Ascending aorta (tissue), 2 donors: ENCODE results near the gene TBC1D4. TPM values are rescaled to one million over a fixed set of nuclear protein-coding genes. Genes with fewer than 3 reads are reported as not detected.
A peak's percentile ranks its signal among the peaks of the same experiment; 100 is the strongest.

ENCODE experiments used
- DNase-seq, 2 donors: peaks; one replicate each; pipeline ENCODE4 v3.0.0-alpha.2; 2019; ENCODE audit warnings: low spot score in 2 of 2
- H3K27ac ChIP-seq, 2 donors: fragments of 200-600 bp; sonication (generic); one replicate each; pipeline ENCODE4 v1.5.1; 2016 to 2017; ENCODE audit warnings: mild to moderate bottlenecking in 1 of 2
- H3K27me3 ChIP-seq: fragments of 200-600 bp; sonication (generic); one replicate; pipeline ENCODE4 v1.5.1; 2017
- H3K36me3 ChIP-seq, 2 donors: fragments of 200-600 bp; sonication (generic); one replicate each; pipeline ENCODE4 v1.5.1; 2016
- H3K4me1 ChIP-seq, 2 donors: fragments of 200-600 bp; sonication (generic); one replicate each; pipeline ENCODE4 v1.5.1; 2016 to 2017; ENCODE audit warnings: mild to moderate bottlenecking in 1 of 2
- H3K4me3 ChIP-seq, 2 donors: fragments of 200-600 bp; sonication (generic); one replicate each; pipeline ENCODE4 v1.5.1; 2016 to 2017; ENCODE audit warnings: mild to moderate bottlenecking in 1 of 2
- H3K9me3 ChIP-seq, 2 donors: fragments of 200-600 bp; sonication (generic); one replicate each; pipeline ENCODE4 v1.5.1; 2016
- intact Hi-C: fragments of 100-400 bp; cut with DNase I; formaldehyde crosslinking; loops from one replicate; pipeline ENCODE4 v1.15.1; 2023
- total RNA-seq: library from RNA; depleted of rRNA; stranded (reverse); fragments of >200 nt; gene quantifications from one replicate; pipeline ENCODE4 v1.1.0, GENCODE V29; 2016
- TF ChIP-seq, protein P1 (sequence below), 3 experiments: fragments of 200-600 bp in 2 of 3; fragments of 450-650 bp in 1 of 3; sonication (generic) in 2 of 3; IDR thresholded peaks; one replicate each; pipeline ENCODE4 v1.5.1; 2016 to 2019; ENCODE audit warnings: antibody characterized with exemption in 3 of 3, mild to moderate bottlenecking in 1 of 3, moderate library complexity in 1 of 3

Gene TBC1D4
- total RNA-seq, 1 donor from 2014 or later = 9.5 TPM

DNA sequence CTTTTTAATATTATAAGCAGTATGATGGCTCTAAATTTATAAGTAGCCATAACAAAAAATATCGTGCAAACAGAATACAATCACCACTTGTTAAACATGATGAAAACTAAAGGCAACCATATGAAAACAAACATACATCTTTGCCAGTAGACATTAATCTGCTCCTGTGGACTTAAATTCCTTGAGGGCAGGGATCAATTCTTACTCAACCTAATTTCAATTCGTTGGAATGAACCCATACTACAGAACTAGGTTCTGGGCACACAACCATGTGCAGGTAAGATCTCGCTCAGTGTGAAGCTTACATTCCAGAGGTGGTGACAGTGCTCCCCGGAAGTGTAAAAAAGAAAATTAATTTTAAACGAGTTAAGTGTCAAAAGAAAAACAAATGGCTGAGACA, 13.4 kb downstream of the TBC1D4 start:
- intact Hi-C loops = no loop called here
- Histone ChIP-seq H3K4me3 (no peak overlapping the region), H3K27me3 (no peaks in the 10 kb centered on the region), H3K27ac (no peak overlapping the region), H3K9me3 (no peaks in the 10 kb centered on the region), H3K36me3 (no peaks in the 10 kb centered on the region), H3K4me1 (peaks cover 0 to 3% of the 10 kb centered on the region in 2 donors)
- DNase-seq = no peak
- TF ChIP-seq, protein P1, sequence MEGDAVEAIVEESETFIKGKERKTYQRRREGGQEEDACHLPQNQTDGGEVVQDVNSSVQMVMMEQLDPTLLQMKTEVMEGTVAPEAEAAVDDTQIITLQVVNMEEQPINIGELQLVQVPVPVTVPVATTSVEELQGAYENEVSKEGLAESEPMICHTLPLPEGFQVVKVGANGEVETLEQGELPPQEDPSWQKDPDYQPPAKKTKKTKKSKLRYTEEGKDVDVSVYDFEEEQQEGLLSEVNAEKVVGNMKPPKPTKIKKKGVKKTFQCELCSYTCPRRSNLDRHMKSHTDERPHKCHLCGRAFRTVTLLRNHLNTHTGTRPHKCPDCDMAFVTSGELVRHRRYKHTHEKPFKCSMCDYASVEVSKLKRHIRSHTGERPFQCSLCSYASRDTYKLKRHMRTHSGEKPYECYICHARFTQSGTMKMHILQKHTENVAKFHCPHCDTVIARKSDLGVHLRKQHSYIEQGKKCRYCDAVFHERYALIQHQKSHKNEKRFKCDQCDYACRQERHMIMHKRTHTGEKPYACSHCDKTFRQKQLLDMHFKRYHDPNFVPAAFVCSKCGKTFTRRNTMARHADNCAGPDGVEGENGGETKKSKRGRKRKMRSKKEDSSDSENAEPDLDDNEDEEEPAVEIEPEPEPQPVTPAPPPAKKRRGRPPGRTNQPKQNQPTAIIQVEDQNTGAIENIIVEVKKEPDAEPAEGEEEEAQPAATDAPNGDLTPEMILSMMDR (IDR thresholded peaks at IDR 0.05) = no peak

DNA sequence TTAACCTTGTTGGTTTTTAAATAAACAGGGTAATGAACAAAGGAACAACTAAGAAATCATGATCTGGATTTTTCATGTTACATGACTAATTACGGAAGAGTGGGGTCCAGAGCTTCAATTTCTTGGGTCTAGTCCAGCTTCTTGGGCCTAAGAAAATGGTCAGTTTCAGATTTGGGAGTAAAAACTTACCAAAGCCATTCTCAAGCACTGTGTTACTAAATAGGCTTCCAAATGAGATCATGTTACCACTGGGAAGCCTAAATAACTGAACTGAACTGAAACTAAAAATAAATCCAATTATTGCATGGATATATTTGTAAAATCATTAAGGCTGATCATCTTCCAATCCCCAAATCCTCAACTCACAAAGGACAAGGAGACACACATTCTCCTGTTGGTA, 13.9 kb downstream of the TBC1D4 start:
- Histone ChIP-seq H3K27me3 (no peaks in the 10 kb centered on the region), H3K4me3 (no peak overlapping the region), H3K27ac (peak overlapping the region in 1 of 2 donors; percentile 24), H3K9me3 (no peaks in the 10 kb centered on the region), H3K4me1 (peaks cover 0 to 3% of the 10 kb centered on the region in 2 donors), H3K36me3 (no peaks in the 10 kb centered on the region)
- TF ChIP-seq, protein P1 (IDR thresholded peaks at IDR 0.05) = no peak
- DNase-seq = no peak
- intact Hi-C loops = no loop called here

DNA sequence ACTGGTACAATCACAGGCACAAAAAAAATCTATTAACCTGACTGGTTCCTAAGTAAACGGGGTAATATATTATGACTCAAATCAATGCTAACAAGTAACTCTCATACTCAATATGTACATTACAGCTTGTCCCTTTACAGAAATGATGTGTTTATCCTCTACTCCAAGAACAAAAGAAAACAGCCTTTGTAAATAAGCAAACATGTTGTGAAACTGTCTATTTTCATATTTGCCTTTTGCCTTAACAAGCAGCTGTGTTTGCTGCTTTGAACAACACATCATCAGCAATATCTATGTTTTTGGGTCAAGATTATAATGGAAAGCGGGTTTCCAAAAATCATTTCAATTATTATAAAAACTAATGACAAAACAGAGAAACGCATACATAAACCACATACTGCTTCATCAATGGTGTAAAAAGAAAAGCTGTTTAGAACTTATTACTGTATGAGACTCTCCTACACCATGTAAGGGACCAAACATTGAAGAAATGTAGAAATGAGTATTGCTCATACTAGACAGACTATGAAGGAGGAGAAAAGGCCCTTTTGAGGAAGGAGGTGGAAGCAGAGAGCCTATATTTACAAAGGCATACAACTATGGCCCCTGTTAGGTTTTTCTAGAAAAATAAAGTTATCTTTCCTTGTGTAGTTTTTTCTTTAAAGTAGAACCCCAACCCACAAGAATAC, 14.8 kb downstream of the TBC1D4 start:
- Histone ChIP-seq H3K36me3 (no peaks in the 10 kb centered on the region), H3K4me1 (peaks cover 0 to 3% of the 10 kb centered on the region in 2 donors), H3K9me3 (no peaks in the 10 kb centered on the region), H3K27ac (no peak overlapping the region), H3K27me3 (no peaks in the 10 kb centered on the region), H3K4me3 (no peak overlapping the region)
- TF ChIP-seq, protein P1 (IDR thresholded peaks at IDR 0.05) = no peak
- no peak for DNase-seq
- intact Hi-C loops = no loop called here

DNA sequence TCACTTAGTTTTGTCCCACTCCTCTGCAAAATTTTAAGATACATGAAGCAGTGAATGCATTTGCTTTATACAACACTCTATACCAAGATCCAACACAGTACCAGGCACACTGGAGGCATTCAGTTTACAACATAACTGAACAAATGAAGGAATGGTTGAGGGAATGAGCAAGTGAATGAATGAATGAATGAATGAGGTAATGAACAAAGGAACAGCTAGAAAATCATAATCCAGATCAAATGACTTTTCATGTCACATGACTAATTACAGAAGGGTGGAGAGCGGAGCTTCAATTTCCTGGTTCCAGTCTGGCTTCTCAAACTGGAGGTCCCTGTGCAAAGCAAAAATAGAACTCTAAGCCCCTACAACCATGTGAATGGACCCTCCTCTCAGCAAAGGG, 16.7 kb downstream of the TBC1D4 start:
- H3K9me3 ChIP-seq = no peaks in the 10 kb centered on the region
- H3K4me1 ChIP-seq = peaks cover 0 to 3% of the 10 kb centered on the region in 2 donors
- TF ChIP-seq, protein P1 (IDR thresholded peaks at IDR 0.05) = no peak
- intact Hi-C loops = no loop called here
- H3K4me3 ChIP-seq = no peak overlapping the region
- H3K27me3 ChIP-seq = no peaks in the 10 kb centered on the region
- no peak overlapping the region for H3K27ac ChIP-seq
- no peak for DNase-seq
- no peaks in the 10 kb centered on the region for H3K36me3 ChIP-seq

DNA sequence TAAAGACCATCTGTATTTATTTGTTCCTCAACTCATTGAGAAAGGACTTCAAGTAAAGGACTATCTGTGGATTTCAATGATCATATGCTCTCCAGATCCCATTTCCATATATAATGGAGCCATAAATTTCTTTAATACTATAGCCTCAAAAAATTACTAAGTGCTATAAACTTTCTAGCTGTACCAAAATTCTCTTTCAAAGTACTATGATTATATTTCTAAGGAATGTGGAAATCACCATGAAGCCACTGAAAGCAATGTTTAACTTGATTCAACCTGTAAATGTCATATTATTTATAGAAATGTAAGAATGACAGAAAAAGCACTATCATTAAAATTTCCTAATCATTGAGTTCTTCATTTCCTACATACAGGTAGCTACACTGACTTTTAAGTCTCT, 20.7 kb downstream of the TBC1D4 start:
- H3K27me3 ChIP-seq = no peaks in the 10 kb centered on the region
- TF ChIP-seq, protein P1 (IDR thresholded peaks at IDR 0.05) = no peak
- intact Hi-C loops = no loop called here
- H3K4me3 ChIP-seq = no peak overlapping the region
- H3K27ac ChIP-seq = no peak overlapping the region
- H3K36me3 ChIP-seq = no peaks in the 10 kb centered on the region
- no peaks in the 10 kb centered on the region for H3K9me3 ChIP-seq
- H3K4me1 ChIP-seq = no peaks in the 10 kb centered on the region
- no peak for DNase-seq

DNA sequence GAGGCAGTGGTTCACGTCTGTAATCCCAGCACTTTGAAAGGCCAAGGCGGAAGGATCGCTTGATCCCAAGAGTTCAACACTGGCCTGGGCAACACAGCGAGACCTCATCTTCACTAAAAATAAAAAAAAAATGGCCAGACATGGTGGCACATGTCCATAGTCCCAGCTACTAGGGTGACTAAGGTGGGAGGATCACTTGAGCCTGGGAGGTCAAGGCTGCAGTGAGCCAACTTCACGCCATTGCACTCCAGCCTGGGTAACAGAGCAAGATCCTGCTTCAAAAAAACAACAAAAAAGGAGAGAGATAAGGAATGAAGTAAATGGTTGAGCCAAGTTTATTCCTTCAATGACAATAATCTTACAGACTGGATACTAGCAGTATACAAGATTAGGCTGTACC, 21.3 kb downstream of the TBC1D4 start:
- H3K27ac ChIP-seq = no peak overlapping the region

More for the DNA sequence above, 21.3 kb downstream of the TBC1D4 start:
- intact Hi-C loops = no loop called here
- Histone ChIP-seq H3K36me3 (no peaks in the 10 kb centered on the region), H3K27me3 (no peaks in the 10 kb centered on the region), H3K4me1 (no peaks in the 10 kb centered on the region), H3K9me3 (no peaks in the 10 kb centered on the region), H3K4me3 (no peak overlapping the region)
- TF ChIP-seq, protein P1 (IDR thresholded peaks at IDR 0.05) = no peak
- DNase-seq = no peak
